GM12865 (cell line): ENCODE results near the gene SCN2B.

Experiments
- DNase-seq: peaks from one replicate; pipeline ENCODE4 v3.0.0; 2010; ENCODE audit warnings: low read depth
- H3K4me3 ChIP-seq: 2 replicates; pipeline ENCODE4 v1.5.1; 2011; ENCODE audit warnings: mild to moderate bottlenecking, low read depth, low read length, control low read depth
- TF ChIP-seq, protein P1 (sequence below): IDR thresholded peaks from 2 replicates; pipeline ENCODE4 v1.5.1; 2011; ENCODE audit warnings: low read length, control low read depth, low read depth, inconsistent platforms; ENCODE audit not compliant: insufficient read depth; ENCODE audit errors: missing control alignments

The SCN2B gene

DNA sequence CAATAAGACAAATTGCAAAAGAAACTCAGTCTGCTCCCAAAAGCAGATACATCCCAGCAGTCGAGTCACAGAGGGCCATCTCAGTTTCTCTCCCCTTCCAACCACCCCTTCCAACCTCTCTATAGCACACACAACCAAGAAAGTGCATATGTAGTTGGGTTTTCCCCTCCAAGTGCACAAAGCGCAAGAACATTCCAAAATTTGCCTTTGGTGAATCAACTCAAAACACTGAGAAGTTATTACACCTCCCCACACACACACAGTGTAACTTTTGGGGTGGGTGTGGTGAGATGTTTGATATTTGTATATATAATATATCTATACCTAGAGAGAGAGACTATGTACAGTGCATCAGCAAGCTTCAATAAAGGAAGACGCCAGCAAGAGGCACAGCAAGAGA lies 13.6 kb downstream of the SCN2B start:
- no peak for DNase-seq
- TF ChIP-seq, protein P1, sequence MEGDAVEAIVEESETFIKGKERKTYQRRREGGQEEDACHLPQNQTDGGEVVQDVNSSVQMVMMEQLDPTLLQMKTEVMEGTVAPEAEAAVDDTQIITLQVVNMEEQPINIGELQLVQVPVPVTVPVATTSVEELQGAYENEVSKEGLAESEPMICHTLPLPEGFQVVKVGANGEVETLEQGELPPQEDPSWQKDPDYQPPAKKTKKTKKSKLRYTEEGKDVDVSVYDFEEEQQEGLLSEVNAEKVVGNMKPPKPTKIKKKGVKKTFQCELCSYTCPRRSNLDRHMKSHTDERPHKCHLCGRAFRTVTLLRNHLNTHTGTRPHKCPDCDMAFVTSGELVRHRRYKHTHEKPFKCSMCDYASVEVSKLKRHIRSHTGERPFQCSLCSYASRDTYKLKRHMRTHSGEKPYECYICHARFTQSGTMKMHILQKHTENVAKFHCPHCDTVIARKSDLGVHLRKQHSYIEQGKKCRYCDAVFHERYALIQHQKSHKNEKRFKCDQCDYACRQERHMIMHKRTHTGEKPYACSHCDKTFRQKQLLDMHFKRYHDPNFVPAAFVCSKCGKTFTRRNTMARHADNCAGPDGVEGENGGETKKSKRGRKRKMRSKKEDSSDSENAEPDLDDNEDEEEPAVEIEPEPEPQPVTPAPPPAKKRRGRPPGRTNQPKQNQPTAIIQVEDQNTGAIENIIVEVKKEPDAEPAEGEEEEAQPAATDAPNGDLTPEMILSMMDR, result no peak
- H3K4me3 ChIP-seq, result no peak overlapping the region

DNA sequence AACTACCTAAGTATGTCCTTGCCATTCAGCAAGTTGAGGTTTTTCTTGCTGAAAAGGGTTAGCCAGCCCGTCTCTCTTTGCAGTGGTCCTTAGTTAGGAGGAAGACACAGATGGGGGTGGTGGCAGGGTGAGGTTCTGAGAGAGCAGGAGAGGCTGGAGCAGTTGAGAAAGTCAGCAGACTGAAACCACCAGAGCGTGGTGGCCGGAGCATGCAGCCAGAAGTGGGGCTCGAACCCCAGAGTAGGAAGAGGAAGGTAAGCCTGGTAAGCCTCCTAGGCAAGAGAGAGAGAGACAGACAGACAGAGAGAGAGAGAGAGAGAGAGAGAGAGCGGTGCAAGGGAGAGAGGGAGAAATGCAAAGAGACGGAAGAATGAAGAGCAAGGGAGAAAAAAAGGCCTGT lies 14.7 kb downstream of the SCN2B start:
- no peak for DNase-seq
- TF ChIP-seq, protein P1, result no peak
- no peak overlapping the region for H3K4me3 ChIP-seq

DNA sequence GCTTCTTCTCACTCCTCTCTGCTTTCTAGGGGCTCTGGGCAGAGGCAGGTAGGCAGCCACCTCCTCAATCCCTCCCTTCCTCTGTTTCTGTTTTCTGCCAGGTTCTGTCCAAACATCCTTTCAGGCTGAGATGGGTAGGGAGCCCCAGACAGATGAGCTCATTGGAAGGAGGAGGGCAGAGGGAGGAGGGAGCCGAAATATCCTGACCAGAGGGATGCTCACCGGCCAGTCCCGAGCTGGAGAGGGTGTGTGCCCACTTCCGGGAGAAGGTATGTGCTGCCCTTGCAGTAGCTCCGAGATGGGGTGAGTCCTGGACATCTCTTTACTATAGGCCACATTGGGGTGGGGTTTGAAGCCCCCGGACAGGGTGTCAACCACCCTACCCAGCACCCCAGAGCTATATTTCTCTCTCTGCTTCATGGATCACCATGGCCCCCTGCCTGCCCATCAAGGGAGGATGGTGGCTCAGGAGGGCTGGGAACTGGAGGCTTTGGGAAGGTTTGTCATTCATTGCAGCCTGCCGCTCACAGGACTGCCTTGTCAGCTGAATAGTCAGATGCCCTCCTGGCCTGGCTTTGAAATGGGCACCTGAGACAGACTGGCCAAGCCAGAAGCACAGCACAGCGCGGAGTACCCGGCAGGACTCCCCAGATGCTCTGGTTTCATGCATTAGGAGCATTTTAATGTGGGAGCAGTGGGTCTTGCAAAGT lies 19.1 kb downstream of the SCN2B start:
- TF ChIP-seq, protein P1, result no peak
- DNase-seq, result no peak
- H3K4me3 ChIP-seq, result no peak overlapping the region

DNA sequence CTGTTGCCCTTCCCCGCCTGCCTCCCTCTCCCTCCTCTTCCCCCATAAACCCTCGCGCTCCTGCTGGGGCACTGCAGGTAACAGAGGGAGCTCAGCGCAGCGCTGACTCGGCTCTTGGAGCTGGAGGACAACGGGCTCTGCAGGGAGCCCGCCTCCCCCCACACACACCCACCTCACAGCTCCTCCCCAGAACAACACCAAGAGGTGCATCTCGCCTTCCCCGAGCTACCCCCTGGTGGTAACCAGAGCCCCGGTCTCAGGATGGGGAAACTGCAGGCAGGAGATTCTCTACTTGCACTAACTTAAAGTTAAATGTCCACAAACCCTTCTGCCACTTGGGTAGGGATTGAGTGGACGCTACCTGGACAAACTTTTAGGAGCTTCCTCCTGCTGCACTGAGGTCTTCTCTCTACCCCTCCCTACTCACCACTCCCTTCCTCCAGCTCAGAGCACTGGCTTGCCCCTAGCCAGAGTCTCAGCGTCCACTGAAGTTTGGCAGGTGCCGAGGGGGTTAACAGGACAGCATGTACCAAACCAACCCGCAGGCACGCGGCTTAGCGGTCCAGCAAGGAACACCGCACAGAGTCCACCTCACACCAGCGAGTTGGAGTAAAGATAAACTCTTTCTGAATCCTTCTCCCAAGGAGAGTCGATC lies 19.8 kb downstream of the SCN2B start:
- H3K4me3 ChIP-seq, result no peak overlapping the region
- TF ChIP-seq, protein P1, result no peak
- no peak for DNase-seq

DNA sequence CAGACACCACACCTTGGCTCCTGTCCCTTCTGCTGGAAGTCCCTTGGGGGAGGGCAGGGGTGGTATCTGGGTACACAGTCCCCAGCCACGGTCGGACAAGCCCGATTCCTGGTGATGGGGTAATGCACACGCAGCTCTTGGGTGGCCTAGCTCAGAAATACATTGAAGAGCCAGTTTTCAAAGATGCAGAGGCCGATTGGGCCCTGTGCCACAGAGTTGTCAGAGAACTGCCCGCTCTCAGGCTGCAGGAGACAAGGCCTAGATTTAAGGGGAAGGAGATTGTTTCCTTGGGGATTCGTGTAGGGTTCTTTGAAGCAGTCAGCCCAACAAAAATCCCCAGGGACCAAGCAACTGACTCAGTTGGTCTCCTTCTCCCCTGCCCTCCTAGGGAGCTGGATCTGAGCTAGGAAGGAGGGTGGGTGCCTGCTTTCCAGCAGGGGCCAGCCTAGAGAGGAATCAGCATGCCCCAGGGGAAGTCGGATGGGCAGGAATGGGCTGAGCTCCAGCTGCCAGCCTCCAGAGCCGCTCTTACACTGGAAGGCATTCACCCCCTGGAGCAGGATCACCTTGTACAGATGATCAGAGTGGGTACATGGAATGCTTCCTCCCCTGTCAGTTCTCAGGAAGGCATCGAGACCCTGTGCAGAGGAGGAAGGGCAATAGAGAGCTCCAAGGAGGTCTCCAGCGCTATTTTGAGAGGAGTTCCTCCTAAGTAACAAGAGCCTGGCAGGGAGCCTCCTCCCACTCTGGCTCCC lies 20.5 kb downstream of the SCN2B start:
- no peak for DNase-seq
- TF ChIP-seq, protein P1, result no peak
- no peak overlapping the region for H3K4me3 ChIP-seq

DNA sequence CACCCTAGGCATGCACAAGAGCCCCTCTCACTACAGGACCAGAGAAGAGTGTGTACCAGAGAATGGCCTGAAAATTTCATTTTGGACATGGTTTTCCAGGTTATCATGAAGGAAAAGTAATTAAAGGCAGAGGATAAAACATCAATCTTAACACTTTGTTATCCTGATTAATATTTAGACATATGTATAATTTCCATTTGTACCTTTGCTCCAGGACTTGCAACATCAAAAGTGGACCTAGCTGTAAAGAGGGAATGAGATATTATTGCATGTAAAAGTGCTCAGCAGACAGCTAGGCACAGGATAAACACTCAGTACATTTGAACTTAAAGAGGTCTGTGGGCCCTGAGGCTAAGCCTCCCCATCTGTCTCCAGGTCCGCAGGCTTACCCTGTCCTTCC lies 21.8 kb downstream of the SCN2B start:
- TF ChIP-seq, protein P1, result no peak
- no peak overlapping the region for H3K4me3 ChIP-seq
- no peak for DNase-seq

DNA sequence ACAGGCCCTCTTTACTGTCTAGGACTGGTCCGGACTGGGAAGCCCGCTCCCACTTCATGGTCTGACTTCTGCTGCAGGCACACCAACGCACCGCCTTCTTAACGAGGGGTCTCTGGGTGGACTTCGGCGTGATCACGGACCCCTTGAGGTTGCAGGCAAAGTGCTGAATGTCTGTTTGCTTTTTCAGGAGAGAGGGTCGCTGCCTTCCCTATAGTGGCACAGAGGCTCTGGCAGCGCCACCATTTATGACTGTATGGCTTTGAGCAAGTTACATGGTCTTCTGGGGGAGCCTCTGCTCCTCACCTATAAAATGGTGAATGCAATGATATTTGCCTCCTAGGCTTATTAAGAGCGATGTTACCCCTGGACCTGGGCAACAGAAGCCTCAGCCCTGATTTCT lies 22.5 kb downstream of the SCN2B start:
- H3K4me3 ChIP-seq, result no peak overlapping the region
- DNase-seq, result no peak
- TF ChIP-seq, protein P1, result no peak
